HepG2 (cell line): Measurements from ENCODE around the gene LURAP1L. TPM values are rescaled to one million over a fixed set of nuclear protein-coding genes. Genes with fewer than 3 reads are reported as not detected.

ENCODE experiments used
- ARNTL ChIP-seq: sonication (generic); formaldehyde crosslinking; IDR thresholded peaks from 2 replicates; pipeline ENCODE4 v1.4.0; 2020; ENCODE audit warnings: mild to moderate bottlenecking, missing genetic modification reagents
- ASH2L ChIP-seq: fragments of 300-600, 200-600 bp; sonication (generic); IDR thresholded peaks from 2 replicates; pipeline ENCODE4 v1.7.0; 2017; ENCODE audit warnings: low read depth, mild to moderate bottlenecking, moderate library complexity, mixed read lengths, low read length; ENCODE audit not compliant: insufficient read length
- CREB1 ChIP-seq, 2 experiments: fragments of 450-650 bp in 1 of 2; IDR thresholded peaks; 2 replicates each; pipeline ENCODE4 v1.6.1; 2016 to 2017; ENCODE audit warnings: control low read depth in 1 of 2, mild to moderate bottlenecking in 1 of 2, missing compliant biosample characterization in 1 of 2, missing genetic modification characterization in 1 of 2
- ETV5 ChIP-seq: IDR thresholded peaks from 2 replicates; pipeline ENCODE4 v1.6.1; 2018; ENCODE audit warnings: missing biosample characterization, missing genetic modification reagents, inconsistent platforms, borderline replicate concordance
- IRF2 ChIP-seq: IDR thresholded peaks from 2 replicates; pipeline ENCODE4 v1.6.1; 2018; ENCODE audit warnings: missing genetic modification reagents, missing compliant biosample characterization
- ISX ChIP-seq: sonication (generic); formaldehyde crosslinking; conservative IDR thresholded peaks from 2 replicates; pipeline ENCODE4 v1.5.0; 2020; ENCODE audit warnings: missing genetic modification reagents
- NR3C1 ChIP-seq: sonication (generic); formaldehyde crosslinking; IDR thresholded peaks from 2 replicates; pipeline ENCODE4 v1.4.0; 2020; ENCODE audit warnings: missing genetic modification reagents
- REL ChIP-seq: sonication (generic); formaldehyde crosslinking; conservative IDR thresholded peaks from 2 replicates; pipeline ENCODE4 v1.8.0; 2022; ENCODE audit warnings: mild to moderate bottlenecking, missing genetic modification reagents, moderate library complexity
- REPIN1 ChIP-seq: sonication (generic); formaldehyde crosslinking; IDR thresholded peaks from 2 replicates; pipeline ENCODE4 v1.8.0; 2022; ENCODE audit warnings: missing genetic modification reagents, low read depth, mild to moderate bottlenecking, borderline replicate concordance
- SETDB1 ChIP-seq: sonication (generic); formaldehyde crosslinking; IDR thresholded peaks from 2 replicates; pipeline ENCODE4 v1.5.1; 2020; ENCODE audit warnings: missing genetic modification reagents, mild to moderate bottlenecking, borderline replicate concordance
- SRSF4 ChIP-seq: fragments of 200-400 bp; formaldehyde crosslinking; IDR thresholded peaks from one replicate; pipeline ENCODE4 v1.6.1; 2018; ENCODE audit warnings: mild to moderate bottlenecking, low read depth, low read length, moderate library complexity; ENCODE audit not compliant: poor library complexity, severe bottlenecking
- TBL1XR1 ChIP-seq: fragments of 150-350 bp; IDR thresholded peaks from 2 replicates; pipeline ENCODE4 v1.6.1; 2014; ENCODE audit warnings: borderline replicate concordance, low read length; ENCODE audit not compliant: partially characterized antibody
- ZBTB20 ChIP-seq: sonication (generic); formaldehyde crosslinking; IDR thresholded peaks from 2 replicates; pipeline ENCODE4 v1.8.1; 2023; ENCODE audit warnings: missing genetic modification reagents, low read depth, mild to moderate bottlenecking, borderline replicate concordance
- ZBTB3 ChIP-seq: sonication (generic); formaldehyde crosslinking; IDR thresholded peaks from 2 replicates; pipeline ENCODE4 v1.4.0; 2020; ENCODE audit warnings: low read depth, mild to moderate bottlenecking, moderate library complexity, missing genetic modification reagents, borderline replicate concordance
- ZMAT3 ChIP-seq: sonication (generic); formaldehyde crosslinking; conservative IDR thresholded peaks from 2 replicates; pipeline ENCODE4 v1.7.0; 2021; ENCODE audit warnings: missing genetic modification reagents
- ZNF256 ChIP-seq: sonication (generic); formaldehyde crosslinking; conservative IDR thresholded peaks from 2 replicates; pipeline ENCODE4 v1.4.0; 2020; ENCODE audit warnings: missing genetic modification reagents
- ZNF326 ChIP-seq: sonication (generic); formaldehyde crosslinking; IDR thresholded peaks from 2 replicates; pipeline ENCODE4 v1.4.0; 2020; ENCODE audit warnings: missing genetic modification reagents, borderline replicate concordance
- ZNF570 ChIP-seq: sonication (generic); formaldehyde crosslinking; IDR thresholded peaks from 2 replicates; pipeline ENCODE4 v1.4.0; 2020; ENCODE audit warnings: mild to moderate bottlenecking, missing genetic modification reagents, borderline replicate concordance
- polyA plus RNA-seq, 8 experiments: library from polyadenylated mRNA; depleted of rRNA in 3 of 8; stranded (reverse) in 7 of 8; unstranded in 1 of 8; fragments of >200 nt; fragmentation: Illumina TruSeq in 4 of 8; extraction: Trizol in 4 of 8; gene quantifications; 2 replicates each; pipeline versions ENCODE4 v1.2.1 to v1.2.3, GENCODE V29; 2011 to 2016; ENCODE audit warnings: low read depth in 4 of 8, missing spikeins in 1 of 8, mixed read lengths in 1 of 8; ENCODE audit not compliant: insufficient read depth in 1 of 8
- total RNA-seq, 5 experiments: library from RNA; depleted of rRNA; stranded (reverse); fragments of >200 nt; fragmentation: Illumina TruSeq; extraction: Trizol; gene quantifications; 2 replicates each; pipeline ENCODE4 v1.2.3, GENCODE V29; 2016; ENCODE audit warnings: low read depth in 1 of 5
- TF ChIP-seq, protein P1 (sequence below): sonication (generic); formaldehyde crosslinking; IDR thresholded peaks from 2 replicates; pipeline ENCODE4 v1.5.1; 2020; ENCODE audit warnings: missing genetic modification reagents, mild to moderate bottlenecking, borderline replicate concordance
- TF ChIP-seq, protein P2 (sequence below): sonication (generic); formaldehyde crosslinking; IDR thresholded peaks from 2 replicates; pipeline ENCODE4 v1.8.0; 2022; ENCODE audit warnings: missing genetic modification reagents, mild to moderate bottlenecking, inconsistent platforms, borderline replicate concordance
- TF ChIP-seq, protein P3 (sequence below): sonication (generic); formaldehyde crosslinking; IDR thresholded peaks from 2 replicates; pipeline ENCODE4 v1.5.1; 2020; ENCODE audit warnings: mild to moderate bottlenecking, missing genetic modification reagents, borderline replicate concordance

Gene LURAP1L
- total and polyA plus RNA-seq, 2 of the 13 experiments (the other 11 are each of a cell fraction or from before 2014, with no cell fraction given), result 6.7 to 16.6 TPM

DNA sequence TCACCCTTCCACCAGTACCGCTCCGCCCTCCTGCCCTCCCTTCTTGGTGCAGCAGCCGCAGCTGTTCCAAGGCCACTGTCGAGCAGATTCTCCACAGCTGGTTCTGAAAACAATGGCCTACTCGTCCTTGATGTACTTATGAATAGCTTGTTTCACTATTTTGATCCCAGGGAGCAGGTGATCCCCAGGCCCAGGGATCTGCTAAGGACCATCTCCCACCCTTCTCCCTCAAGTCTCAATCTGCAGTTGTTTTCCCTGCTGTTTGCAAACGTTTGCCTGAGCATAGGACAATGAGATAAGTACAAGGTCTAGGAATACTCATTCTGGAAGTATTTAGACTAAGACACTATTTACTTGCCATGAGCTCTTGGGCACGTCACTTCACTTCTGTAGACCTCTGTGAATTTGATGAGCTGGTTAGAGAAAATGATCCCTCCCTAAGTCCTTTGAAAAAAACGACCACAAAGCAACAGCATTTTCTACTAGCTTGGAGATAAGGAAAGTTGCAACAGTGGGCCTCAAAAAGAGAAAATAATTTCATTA is 1.8 kb downstream of the LURAP1L start (continued):
- TF ChIP-seq TBL1XR1 (no peak), NR3C1 (no peak), ZNF326 (CRISPR knock-in tag) (no peak), ARNTL (CRISPR knock-in tag) (no peak), CREB1 (IDR thresholded peaks at IDR 0.05) (no peak), CREB1 (CRISPR knock-in tag; IDR thresholded peaks at IDR 0.05) (no peak; the same call in 1 of the 2 replicates), SRSF4 (no peak), ZNF570 (CRISPR knock-in tag) (no peak), ZBTB3 (CRISPR knock-in tag) (no peak), ZMAT3 (CRISPR knock-in tag) (no peak; the same call in 1 of the 2 replicates), ASH2L (peak; percentile 21), IRF2 (peak; percentile 24; the same call in 1 of the 2 replicates), ZNF256 (CRISPR knock-in tag) (no peak), REPIN1 (no peak; the same call in 1 of the 2 replicates), SETDB1 (no peak), REL (CRISPR knock-in tag) (no peak), ZBTB20 (no peak), ISX (CRISPR knock-in tag) (no peak), ETV5 (CRISPR knock-in tag) (0 out of 2 replicates have a peak, but pooled peaks have one; percentile 1)
- TF ChIP-seq, protein P1, sequence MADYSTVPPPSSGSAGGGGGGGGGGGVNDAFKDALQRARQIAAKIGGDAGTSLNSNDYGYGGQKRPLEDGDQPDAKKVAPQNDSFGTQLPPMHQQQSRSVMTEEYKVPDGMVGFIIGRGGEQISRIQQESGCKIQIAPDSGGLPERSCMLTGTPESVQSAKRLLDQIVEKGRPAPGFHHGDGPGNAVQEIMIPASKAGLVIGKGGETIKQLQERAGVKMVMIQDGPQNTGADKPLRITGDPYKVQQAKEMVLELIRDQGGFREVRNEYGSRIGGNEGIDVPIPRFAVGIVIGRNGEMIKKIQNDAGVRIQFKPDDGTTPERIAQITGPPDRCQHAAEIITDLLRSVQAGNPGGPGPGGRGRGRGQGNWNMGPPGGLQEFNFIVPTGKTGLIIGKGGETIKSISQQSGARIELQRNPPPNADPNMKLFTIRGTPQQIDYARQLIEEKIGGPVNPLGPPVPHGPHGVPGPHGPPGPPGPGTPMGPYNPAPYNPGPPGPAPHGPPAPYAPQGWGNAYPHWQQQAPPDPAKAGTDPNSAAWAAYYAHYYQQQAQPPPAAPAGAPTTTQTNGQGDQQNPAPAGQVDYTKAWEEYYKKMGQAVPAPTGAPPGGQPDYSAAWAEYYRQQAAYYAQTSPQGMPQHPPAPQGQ (CRISPR knock-in tag), result no peak
- TF ChIP-seq, protein P2, sequence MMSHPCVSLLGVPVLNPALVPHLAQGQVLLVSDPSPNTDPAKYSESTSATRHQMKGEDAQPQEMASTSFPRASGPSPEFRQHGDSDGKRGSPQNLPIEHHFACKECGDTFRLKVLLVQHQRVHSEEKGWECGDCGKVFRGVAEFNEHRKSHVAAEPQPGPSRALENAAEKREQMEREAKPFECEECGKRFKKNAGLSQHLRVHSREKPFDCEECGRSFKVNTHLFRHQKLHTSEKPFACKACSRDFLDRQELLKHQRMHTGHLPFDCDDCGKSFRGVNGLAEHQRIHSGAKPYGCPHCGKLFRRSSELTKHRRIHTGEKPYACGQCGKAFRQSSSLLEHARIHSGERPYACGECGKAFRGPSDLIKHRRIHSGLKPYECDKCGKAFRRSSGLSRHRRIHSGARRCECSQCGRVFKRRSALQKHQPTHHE (CRISPR knock-in tag), result no peak
- TF ChIP-seq, protein P3, sequence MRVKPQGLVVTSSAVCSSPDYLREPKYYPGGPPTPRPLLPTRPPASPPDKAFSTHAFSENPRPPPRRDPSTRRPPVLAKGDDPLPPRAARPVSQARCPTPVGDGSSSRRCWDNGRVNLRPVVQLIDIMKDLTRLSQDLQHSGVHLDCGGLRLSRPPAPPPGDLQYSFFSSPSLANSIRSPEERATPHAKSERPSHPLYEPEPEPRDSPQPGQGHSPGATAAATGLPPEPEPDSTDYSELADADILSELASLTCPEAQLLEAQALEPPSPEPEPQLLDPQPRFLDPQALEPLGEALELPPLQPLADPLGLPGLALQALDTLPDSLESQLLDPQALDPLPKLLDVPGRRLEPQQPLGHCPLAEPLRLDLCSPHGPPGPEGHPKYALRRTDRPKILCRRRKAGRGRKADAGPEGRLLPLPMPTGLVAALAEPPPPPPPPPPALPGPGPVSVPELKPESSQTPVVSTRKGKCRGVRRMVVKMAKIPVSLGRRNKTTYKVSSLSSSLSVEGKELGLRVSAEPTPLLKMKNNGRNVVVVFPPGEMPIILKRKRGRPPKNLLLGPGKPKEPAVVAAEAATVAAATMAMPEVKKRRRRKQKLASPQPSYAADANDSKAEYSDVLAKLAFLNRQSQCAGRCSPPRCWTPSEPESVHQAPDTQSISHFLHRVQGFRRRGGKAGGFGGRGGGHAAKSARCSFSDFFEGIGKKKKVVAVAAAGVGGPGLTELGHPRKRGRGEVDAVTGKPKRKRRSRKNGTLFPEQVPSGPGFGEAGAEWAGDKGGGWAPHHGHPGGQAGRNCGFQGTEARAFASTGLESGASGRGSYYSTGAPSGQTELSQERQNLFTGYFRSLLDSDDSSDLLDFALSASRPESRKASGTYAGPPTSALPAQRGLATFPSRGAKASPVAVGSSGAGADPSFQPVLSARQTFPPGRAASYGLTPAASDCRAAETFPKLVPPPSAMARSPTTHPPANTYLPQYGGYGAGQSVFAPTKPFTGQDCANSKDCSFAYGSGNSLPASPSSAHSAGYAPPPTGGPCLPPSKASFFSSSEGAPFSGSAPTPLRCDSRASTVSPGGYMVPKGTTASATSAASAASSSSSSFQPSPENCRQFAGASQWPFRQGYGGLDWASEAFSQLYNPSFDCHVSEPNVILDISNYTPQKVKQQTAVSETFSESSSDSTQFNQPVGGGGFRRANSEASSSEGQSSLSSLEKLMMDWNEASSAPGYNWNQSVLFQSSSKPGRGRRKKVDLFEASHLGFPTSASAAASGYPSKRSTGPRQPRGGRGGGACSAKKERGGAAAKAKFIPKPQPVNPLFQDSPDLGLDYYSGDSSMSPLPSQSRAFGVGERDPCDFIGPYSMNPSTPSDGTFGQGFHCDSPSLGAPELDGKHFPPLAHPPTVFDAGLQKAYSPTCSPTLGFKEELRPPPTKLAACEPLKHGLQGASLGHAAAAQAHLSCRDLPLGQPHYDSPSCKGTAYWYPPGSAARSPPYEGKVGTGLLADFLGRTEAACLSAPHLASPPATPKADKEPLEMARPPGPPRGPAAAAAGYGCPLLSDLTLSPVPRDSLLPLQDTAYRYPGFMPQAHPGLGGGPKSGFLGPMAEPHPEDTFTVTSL (CRISPR knock-in tag), result no peak
